HS-27A (cell line): ENCODE data around the gene DPY19L3.
"Not testable (repeated sequence)": the region's sequence is repeated elsewhere in the genome, so short reads cannot be mapped to it uniquely, and the experiment has no call there.

Experiments used
- DNase-seq: peaks from one replicate; pipeline ENCODE4 v3.0.0-alpha.2; 2012; ENCODE audit warnings: low read depth, missing footprints

DPY19L3 gene

GRCh38 chr19:32397671-32398101 is 7.9 kb upstream of the DPY19L3 start:
- DNase-seq = peak; percentile 94

DNA sequence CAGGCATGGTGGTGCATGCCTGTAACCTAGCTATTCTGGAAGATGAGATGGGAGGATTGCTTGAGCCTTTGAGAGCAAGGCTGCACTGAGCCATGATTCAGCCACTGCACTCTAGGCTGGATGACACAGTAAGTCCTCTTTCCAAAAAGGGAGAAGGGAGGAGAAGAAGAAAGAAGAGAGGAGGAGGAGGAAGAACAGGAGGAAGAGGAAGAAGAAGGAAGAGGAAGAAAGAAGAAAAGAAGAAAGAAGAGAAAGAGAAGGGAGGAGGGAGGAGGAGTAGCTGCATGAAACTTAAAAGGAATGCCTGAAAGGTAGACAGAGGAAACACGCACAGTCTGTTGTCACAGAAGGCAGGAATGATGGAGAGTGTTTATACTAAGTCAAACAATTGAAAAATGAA is 3.6 kb upstream of the DPY19L3 start:
- DNase-seq = no peak

- DNase-seq = no peak
These were observed 2.1 kb upstream of the DPY19L3 start for GRCh38 chr19:32403291-32403995.

DNA sequence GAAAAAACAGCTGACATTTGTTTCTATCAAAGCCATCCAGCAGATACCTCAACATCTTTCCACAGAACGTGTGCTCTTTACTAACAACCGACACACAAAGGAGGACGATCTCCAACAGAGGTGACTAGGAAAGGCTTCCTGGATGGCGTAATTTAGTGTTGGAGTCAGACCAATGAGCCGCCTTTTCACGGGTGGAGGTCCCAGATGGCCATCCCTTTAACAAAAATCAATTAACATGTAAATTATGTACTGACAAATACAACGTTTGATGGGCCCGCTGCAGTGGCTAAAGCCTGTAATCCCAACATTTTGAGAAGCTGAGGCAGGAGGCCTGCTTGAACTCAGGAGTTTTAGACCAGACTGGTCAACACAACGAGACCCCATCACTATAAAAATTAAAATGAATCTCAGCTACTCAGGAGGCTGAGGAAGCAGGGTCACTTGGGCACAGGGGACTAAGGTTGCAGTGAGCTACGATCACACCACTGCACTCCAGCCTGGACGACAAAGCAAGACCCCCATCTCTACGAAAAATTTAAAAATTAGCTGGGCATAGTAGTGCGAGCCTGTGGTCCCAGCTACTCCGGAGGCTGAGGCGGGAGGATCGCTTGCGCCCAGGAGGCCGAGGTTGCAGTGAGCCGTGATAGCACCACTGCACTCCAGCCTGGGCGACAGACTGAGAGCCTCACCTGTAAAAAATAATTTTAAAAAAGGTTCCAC is 1.2 kb upstream of the DPY19L3 start:
- DNase-seq = no peak

GRCh38 chr19:32404933-32405430 is 588 bp upstream of the DPY19L3 start:
- no peak for DNase-seq

GRCh38 chr19:32406161-32407003 is 812 bp downstream of the DPY19L3 start:
- peak; percentile 14 for DNase-seq

DNA sequence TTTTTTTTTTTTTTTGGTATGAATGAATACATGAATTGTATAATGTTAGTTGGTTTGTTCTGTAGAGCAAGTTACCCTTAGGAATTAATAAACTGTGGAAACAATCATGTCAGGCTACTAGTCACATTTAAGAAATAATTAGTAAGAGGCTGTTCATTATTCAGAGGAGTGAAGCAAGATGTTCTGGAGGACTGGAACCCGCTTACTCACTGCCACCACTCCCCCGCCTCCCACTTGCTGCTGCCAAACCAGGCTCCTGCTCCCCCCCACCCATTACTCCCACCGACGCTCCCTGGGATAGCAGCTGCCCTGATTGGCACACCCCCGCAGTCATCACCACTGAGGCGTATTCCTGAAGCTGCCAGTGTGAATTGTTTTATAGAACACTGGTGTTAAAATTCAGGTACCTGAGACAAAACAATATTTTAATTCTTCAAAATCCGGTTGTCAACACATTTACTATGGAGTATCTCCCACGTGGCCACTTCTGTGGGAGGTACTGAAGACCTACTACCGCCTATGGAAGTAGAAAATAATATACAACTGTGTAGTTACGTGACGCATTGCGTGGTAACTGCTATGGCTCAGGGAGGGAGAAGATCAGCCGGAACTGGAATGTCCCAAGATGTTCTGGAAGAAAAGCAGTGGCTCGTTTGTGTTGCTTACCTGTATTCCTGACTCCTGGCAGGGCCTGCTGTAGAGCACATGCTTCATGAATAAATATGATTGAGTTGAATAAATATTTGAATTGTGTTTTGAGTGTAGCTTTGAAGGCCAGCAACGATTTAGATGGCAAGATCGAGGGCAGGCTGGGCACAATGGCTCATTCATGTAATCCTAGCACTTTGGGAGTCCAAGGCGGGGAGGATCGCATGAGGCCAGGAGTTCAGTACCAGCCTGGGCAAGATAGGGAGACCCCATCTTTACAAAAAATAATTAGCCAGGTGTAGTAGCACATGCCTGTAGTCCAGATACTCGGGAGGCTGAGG is 1.7 kb downstream of the DPY19L3 start:
- no peak for DNase-seq

DNA sequence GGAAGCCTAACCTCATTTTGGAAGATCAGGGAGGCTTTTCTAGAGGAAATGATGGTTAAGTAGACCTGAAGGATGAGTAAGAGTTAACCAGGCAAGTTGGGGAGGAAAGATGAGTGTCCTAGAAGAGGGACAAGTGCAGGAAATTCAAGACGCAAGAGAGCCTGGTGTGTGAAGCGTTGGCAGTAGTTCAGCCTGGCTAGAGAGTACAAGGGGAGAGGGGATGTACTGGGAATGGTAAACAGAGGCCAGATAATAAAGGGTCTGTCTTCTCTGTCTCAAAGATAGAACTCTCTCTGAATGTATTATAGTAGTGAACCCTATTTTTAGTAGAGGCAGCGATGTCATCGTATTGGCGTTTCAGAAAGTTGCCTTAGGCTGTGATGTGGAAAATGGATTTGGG is 9.7 kb downstream of the DPY19L3 start:
- DNase-seq = no peak

GRCh38 chr19:32415669-32416068 is 10.1 kb downstream of the DPY19L3 start:
- no peak for DNase-seq

GRCh38 chr19:32416749-32417456 is 11.3 kb downstream of the DPY19L3 start:
- no peak for DNase-seq

- no peak for DNase-seq
These were observed 12.6 kb downstream of the DPY19L3 start for GRCh38 chr19:32418155-32418554.

- no peak for DNase-seq
These were observed 16.2 kb downstream of the DPY19L3 start for GRCh38 chr19:32421589-32422361.

DNA sequence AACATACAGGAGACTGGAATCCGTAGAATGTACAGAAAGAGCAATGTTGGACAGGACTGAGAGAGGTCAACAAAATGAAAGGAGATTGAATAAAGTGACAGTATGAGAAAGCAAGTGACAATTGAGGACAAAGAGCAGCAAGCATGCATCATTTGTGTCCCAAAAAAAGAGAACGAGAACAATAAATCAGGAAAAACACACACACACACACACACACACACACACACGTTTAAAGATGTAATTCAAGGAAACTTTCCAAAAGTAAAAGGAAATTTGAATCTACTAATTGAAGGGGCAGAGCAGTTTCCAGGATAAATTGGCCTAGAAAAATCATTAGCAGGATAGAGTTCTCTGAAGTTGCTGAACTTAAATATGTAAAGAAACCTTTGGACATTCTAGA is 16.9 kb downstream of the DPY19L3 start:
- no peak for DNase-seq

- not testable (repeated sequence) for DNase-seq
These were observed 18.4 kb downstream of the DPY19L3 start for GRCh38 chr19:32423944-32424343.

- DNase-seq = no peak
These were observed 22.0 kb downstream of the DPY19L3 start for GRCh38 chr19:32427536-32427935.

DNA sequence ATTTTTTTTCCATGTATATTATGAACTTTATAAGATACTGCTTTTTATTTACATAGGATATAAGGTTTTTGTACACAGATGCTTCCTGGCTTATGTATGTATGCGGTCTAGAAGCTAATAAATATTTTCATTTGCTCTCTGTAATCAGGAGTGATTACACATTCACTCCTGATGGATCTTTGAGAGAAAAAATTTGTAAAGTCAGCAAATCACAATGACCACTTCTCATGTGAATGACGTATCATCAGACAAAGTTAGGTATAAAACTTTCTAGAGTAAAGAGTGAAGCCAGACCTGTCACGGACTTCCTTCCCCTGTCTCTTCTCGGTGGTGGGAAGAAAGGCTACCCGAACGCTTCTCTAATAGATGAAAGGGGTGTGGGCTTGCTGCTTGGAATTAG is 31.1 kb downstream of the DPY19L3 start:
- no peak for DNase-seq

DNA sequence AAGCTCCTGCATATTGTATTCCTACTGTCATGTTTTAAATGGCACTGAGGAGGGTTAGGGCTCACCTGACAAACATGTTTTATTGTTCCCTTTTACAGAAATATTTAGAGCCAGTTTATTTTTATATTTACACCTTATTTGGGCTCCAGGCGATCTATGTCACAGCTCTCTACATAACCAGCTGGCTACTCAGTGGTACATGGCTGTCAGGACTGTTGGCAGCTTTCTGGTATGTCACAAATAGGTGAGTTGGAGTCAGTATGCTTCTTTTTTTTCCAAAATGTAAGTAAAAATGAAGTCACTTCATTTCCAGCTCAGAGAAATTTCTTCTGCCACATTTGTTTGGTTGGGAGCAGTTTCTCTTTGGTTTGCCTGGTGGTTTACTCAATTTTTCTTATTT is 31.5 kb downstream of the DPY19L3 start:
- DNase-seq = no peak

DNA sequence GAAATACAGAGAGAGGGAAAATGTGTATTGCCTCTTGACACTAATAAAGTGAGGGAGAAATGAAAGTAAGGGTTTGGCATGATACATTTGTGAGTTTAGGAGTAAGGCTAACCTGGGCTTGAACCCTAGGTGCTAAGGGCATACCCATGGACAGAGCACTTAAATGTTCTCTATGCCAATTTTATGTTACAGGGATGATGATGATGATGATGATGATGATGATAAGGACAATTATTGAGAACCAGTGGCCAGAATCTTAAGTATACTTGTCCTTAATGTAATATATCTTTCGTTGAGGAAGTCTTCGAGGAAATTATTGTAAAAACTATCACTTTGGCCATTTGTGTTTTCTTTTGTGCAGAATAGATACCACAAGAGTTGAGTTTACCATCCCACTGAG is 33.2 kb downstream of the DPY19L3 start:
- no peak for DNase-seq

- no peak for DNase-seq
These were observed 37.1 kb downstream of the DPY19L3 start for GRCh38 chr19:32442650-32443049.

GRCh38 chr19:32447534-32447933 is 42.0 kb downstream of the DPY19L3 start:
- not testable (repeated sequence) for DNase-seq
